Fibroblast of lung (primary cell): Measurements from ENCODE around the gene APBA2. TPM values are rescaled to one million over a fixed set of nuclear protein-coding genes. Genes with fewer than 3 reads are reported as not detected.

Experiments used
- DNase-seq, 2 donors: peaks; one replicate each; pipeline versions ENCODE4 v3.0.0 to v3.0.0-alpha.2; 2010; ENCODE audit warnings: low read depth in 2 of 2
- H2AFZ ChIP-seq: 2 replicates; pipeline ENCODE4 v1.5.1; 2012; ENCODE audit warnings: low read length, control low read depth, inconsistent platforms
- H3K27ac ChIP-seq: 2 replicates; pipeline ENCODE4 v1.5.1; 2011; ENCODE audit warnings: low read length, control low read depth; ENCODE audit not compliant: insufficient read depth
- H3K27me3 ChIP-seq: 2 replicates; pipeline ENCODE4 v1.5.1; 2011; ENCODE audit warnings: mild to moderate bottlenecking, low read length; ENCODE audit not compliant: control insufficient read depth, insufficient read depth
- H3K36me3 ChIP-seq: 2 replicates; pipeline ENCODE4 v1.5.1; 2011; ENCODE audit warnings: low read length; ENCODE audit not compliant: control insufficient read depth, insufficient read depth
- H3K4me1 ChIP-seq: 2 replicates; pipeline ENCODE4 v1.5.1; 2011; ENCODE audit warnings: low read length; ENCODE audit not compliant: control insufficient read depth, insufficient read depth; ENCODE audit errors: extremely low read depth
- H3K4me2 ChIP-seq: 2 replicates; pipeline ENCODE4 v1.5.1; 2011; ENCODE audit warnings: low read length, control low read depth; ENCODE audit not compliant: insufficient read depth; ENCODE audit errors: extremely low read depth
- H3K4me3 ChIP-seq, 4 experiments: fragments of 200-600 bp in 1 of 4; sonication (generic) in 1 of 4; replicated peaks in 1 of 4; 2 replicates each; pipeline ENCODE4 v1.5.1; 2011 to 2016; ENCODE audit warnings: low read length in 4 of 4, low read depth in 3 of 4, mild to moderate bottlenecking in 3 of 4, control low read depth in 2 of 4, inconsistent platforms in 1 of 4, mixed read lengths in 1 of 4; ENCODE audit not compliant: insufficient read depth in 1 of 4; ENCODE audit errors: control extremely low read depth in 1 of 4
- H3K79me2 ChIP-seq: 2 replicates; pipeline ENCODE4 v1.5.1; 2012; ENCODE audit warnings: mild to moderate bottlenecking, low read length, inconsistent platforms; ENCODE audit not compliant: control insufficient read depth, insufficient read depth
- H3K9ac ChIP-seq: 2 replicates; pipeline ENCODE4 v1.5.1; 2011; ENCODE audit warnings: mild to moderate bottlenecking, low read length, control low read depth; ENCODE audit not compliant: insufficient read depth
- H3K9me3 ChIP-seq: 2 replicates; pipeline ENCODE4 v1.5.1; 2012; ENCODE audit warnings: low read depth, low read length; ENCODE audit not compliant: control insufficient read depth, insufficient read depth
- H4K20me1 ChIP-seq: 2 replicates; pipeline ENCODE4 v1.5.1; 2011; ENCODE audit warnings: low read length; ENCODE audit not compliant: control insufficient read depth, insufficient read depth; ENCODE audit errors: extremely low read depth
- EZH2 ChIP-seq: IDR thresholded peaks from 2 replicates; pipeline ENCODE4 v1.5.1; 2012; ENCODE audit warnings: low read length, control low read depth, mild to moderate bottlenecking; ENCODE audit errors: missing control alignments
- polyA plus RNA-seq, 2 donors: library from polyadenylated mRNA; depleted of rRNA in 1 of 2; stranded (reverse) in 1 of 2; unstranded in 1 of 2; fragments of >200 nt; gene quantifications; 2 replicates each; pipeline ENCODE4 v1.2.1, GENCODE V29; 2011 to 2012; ENCODE audit warnings: missing spikeins in 1 of 2
- total RNA-seq: library from RNA; depleted of rRNA; stranded (reverse); fragments of >200 nt; gene quantifications from 2 replicates; pipeline ENCODE4 v1.2.1, GENCODE V29; 2014
- TF ChIP-seq, protein P1 (sequence below), 2 donors: IDR thresholded peaks in 1 of 2; conservative IDR thresholded peaks in 1 of 2; 1 replicate in 1 of 2; 2 replicates in 1 of 2; pipeline ENCODE4 v1.5.1; 2011 to 2012; ENCODE audit warnings: low read length in 2 of 2, control low read depth in 1 of 2, inconsistent platforms in 1 of 2, low read depth in 1 of 2, mild to moderate bottlenecking in 1 of 2

APBA2 gene
- total and polyA plus RNA-seq, 2 donors (not counting 1 experiment from before 2014, with no cell fraction given), result 9.5 to 20.3 TPM

GRCh38 chr15:29133791-29134190 is 248.0 kb downstream of the APBA2 start:
- no peaks in the 10 kb centered on the region for H3K36me3 ChIP-seq
- H3K4me2 ChIP-seq, result no peak overlapping the region
- no peaks in the 10 kb centered on the region for H4K20me1 ChIP-seq
- TF ChIP-seq EZH2, result no peak
- TF ChIP-seq, protein P1, sequence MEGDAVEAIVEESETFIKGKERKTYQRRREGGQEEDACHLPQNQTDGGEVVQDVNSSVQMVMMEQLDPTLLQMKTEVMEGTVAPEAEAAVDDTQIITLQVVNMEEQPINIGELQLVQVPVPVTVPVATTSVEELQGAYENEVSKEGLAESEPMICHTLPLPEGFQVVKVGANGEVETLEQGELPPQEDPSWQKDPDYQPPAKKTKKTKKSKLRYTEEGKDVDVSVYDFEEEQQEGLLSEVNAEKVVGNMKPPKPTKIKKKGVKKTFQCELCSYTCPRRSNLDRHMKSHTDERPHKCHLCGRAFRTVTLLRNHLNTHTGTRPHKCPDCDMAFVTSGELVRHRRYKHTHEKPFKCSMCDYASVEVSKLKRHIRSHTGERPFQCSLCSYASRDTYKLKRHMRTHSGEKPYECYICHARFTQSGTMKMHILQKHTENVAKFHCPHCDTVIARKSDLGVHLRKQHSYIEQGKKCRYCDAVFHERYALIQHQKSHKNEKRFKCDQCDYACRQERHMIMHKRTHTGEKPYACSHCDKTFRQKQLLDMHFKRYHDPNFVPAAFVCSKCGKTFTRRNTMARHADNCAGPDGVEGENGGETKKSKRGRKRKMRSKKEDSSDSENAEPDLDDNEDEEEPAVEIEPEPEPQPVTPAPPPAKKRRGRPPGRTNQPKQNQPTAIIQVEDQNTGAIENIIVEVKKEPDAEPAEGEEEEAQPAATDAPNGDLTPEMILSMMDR (conservative IDR thresholded peaks at IDR 0.05 in 1 of 2, IDR thresholded peaks at IDR 0.05 in 1 of 2; ENCODE audit: low read depth in 1 of 2, low read length in 2 of 2), result no peak
- H3K4me1 ChIP-seq, result no peaks in the 10 kb centered on the region
- no peak overlapping the region for H3K4me3 ChIP-seq
- DNase-seq, result no peak
- no peaks in the 10 kb centered on the region for H3K9me3 ChIP-seq
- H3K9ac ChIP-seq, result no peak overlapping the region
- H3K27me3 ChIP-seq, result peaks cover 2% of the 10 kb centered on the region
- no peak overlapping the region for H2AFZ ChIP-seq
- H3K27ac ChIP-seq, result no peak overlapping the region
- no peaks in the 10 kb centered on the region for H3K79me2 ChIP-seq

- no peak overlapping the region for H3K4me3 ChIP-seq
- H3K27ac ChIP-seq, result no peak overlapping the region
- H3K36me3 ChIP-seq, result no peaks in the 10 kb centered on the region
- H3K79me2 ChIP-seq, result no peaks in the 10 kb centered on the region
- no peaks in the 10 kb centered on the region for H4K20me1 ChIP-seq
- H2AFZ ChIP-seq, result no peak overlapping the region
- H3K4me1 ChIP-seq, result no peaks in the 10 kb centered on the region
- peaks cover 2% of the 10 kb centered on the region for H3K27me3 ChIP-seq
- DNase-seq, result no peak
- H3K9ac ChIP-seq, result no peak overlapping the region
- no peak overlapping the region for H3K4me2 ChIP-seq
- no peak for TF ChIP-seq EZH2
- TF ChIP-seq, protein P1 (conservative IDR thresholded peaks at IDR 0.05 in 1 of 2, IDR thresholded peaks at IDR 0.05 in 1 of 2; ENCODE audit: low read depth in 1 of 2, low read length in 2 of 2), result no peak
- H3K9me3 ChIP-seq, result no peaks in the 10 kb centered on the region
Observed at GRCh38 chr15:29134239-29134638, 248.5 kb downstream of the APBA2 start.

DNA sequence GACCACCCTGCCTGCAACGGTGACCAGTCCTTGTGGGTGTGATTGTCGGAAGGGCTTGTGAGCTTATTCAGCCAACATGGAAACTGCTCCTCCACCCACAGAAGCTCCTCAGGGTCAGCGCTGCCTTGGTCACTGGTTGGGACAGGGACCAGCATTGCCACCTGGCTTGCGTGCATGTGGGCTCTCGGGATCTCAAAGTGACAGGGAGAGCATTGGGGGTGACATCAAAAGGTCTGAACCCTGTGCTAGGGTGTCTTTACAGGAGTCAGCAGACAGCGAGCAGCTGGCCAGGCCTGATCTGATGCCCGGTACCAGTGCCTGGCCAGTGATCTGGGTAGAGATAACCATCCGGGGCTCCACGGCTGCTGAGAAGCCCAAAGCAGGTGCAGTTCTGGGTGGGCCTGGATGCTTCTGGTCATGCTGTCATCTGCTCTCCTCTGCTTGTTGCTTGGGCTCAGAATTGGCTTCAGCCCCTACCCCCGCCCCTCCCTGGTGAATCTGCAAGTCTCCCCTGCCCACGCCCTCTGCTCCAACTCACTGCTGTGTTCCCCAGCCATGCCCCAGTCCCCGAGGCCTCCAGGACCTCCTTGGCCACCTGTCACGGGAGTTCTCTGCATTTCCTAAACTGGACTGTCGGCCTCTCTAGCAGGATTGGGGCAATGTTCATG is 249.0 kb downstream of the APBA2 start:
- no peak for DNase-seq
- Histone ChIP-seq H2AFZ (no peak overlapping the region), H3K27ac (no peak overlapping the region), H3K36me3 (no peaks in the 10 kb centered on the region), H3K4me3 (no peak overlapping the region), H3K4me2 (no peak overlapping the region), H3K9me3 (no peaks in the 10 kb centered on the region), H3K4me1 (no peaks in the 10 kb centered on the region), H4K20me1 (no peaks in the 10 kb centered on the region), H3K79me2 (no peaks in the 10 kb centered on the region), H3K27me3 (no peaks in the 10 kb centered on the region), H3K9ac (no peak overlapping the region)
- TF ChIP-seq EZH2, result no peak
- TF ChIP-seq, protein P1 (conservative IDR thresholded peaks at IDR 0.05 in 1 of 2, IDR thresholded peaks at IDR 0.05 in 1 of 2; ENCODE audit: low read depth in 1 of 2, low read length in 2 of 2), result no peak
